Activated naive CD4-positive, alpha-beta T cell treated with anti-CD3 and anti-CD28 coated beads, Interleukin-2, amount 50 U/mL, for 72 hours (primary cell): ENCODE results near the gene RRAS2. TPM values are rescaled to one million over a fixed set of nuclear protein-coding genes. Genes with fewer than 3 reads are reported as not detected.
"Not testable (repeated sequence)": the region's sequence is repeated elsewhere in the genome, so short reads cannot be mapped to it uniquely, and the experiment has no call there.

ENCODE experiments used
- ATAC-seq, 2 donors: fragments of 150-1000 bp; cut with Tn5 transposase; 2 replicates each; pipeline ENCODE4 v1.10.0; 2021; ENCODE audit warnings: mild to moderate bottlenecking in 2 of 2, moderate library complexity in 2 of 2
- DNase-seq, 2 donors: peaks; one replicate each; pipeline ENCODE4 v3.0.0; 2021 to 2022; ENCODE audit warnings: low spot score in 2 of 2
- H3K27ac Mint-ChIP-seq, 2 donors: one replicate each; pipeline ENCODE4 v1.8.0; 2022; ENCODE audit warnings: mild to moderate bottlenecking in 2 of 2, mixed read lengths in 2 of 2
- H3K36me3 Mint-ChIP-seq, 2 donors: one replicate each; pipeline ENCODE4 v1.8.0; 2022; ENCODE audit warnings: mixed read lengths in 2 of 2
- H3K9me3 Mint-ChIP-seq, 2 donors: one replicate each; pipeline ENCODE4 v1.8.0; 2022; ENCODE audit warnings: mixed read lengths in 2 of 2
- total RNA-seq, 2 donors: library from RNA; stranded (reverse); gene quantifications; one replicate each; pipeline ENCODE4 v1.2.3, GENCODE V29; 2022

RRAS2 gene
- total RNA-seq, 2 donors from 2014 or later = 32.7 to 56.6 TPM

DNA sequence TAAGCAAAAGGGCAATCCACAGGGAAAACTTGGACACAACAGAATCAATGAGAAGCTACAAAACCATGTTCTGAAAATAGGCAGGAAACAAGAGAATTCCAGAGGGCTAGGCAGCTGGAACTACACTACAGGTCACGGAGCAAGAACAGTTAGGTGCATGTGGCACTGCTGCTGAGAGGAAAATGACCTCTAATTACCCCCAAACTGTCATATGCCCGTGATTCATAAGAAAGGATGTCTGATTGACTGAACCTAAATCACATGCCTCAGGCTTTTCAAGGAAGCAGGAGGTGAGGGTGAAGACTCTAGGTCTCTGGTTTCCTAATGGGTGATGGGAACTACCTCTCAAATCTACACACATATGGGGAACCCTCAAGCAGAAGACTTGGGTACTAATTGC, 17.9 kb upstream of the RRAS2 start:
- no peak for ATAC-seq

DNA sequence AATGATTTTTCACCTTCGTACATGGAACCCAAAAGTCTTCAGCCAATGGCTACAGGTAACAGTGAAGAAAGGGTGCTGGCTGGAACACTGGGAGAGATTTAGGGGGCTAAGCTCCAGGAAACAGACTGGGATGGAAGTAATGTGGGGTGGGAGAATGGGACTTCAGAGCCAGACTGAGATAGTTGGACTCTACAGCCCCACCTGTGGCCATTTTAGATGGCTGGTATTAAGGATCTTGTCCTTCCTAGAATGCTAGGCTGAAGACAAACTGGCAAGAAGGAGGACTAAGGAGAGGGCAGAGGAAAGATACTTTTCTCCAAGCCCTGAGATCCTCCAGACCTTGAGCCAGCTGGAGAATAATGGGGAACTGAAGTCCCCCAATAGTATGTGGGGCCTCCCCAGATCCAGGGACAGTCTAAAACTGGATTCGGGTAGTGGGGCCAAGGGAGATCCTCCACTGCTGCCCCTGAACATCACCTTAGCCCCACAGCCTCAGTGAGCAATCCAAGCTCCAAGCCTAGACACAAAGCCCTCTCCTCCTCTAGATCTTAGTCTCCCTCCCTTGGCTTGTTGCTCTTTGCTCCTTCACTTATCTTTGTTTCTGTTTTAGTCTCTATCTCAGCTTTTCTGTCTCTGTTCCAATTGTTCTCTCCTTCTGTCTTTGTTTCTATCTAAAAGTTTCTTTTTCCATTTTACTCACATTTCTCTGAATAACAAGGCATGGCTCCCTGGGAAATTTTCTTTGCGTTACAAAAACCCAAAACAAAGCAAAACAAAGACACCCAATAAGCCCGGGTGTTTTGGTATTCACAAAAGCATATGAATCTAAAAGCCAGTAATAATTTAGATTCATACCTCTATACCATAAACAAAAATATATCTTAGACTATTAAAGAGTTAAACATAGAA, 16.2 kb upstream of the RRAS2 start:
- Mint-ChIP-seq H3K9me3 (peaks cover 0 to 7% of the 10 kb centered on the region in 2 donors), H3K27ac (peak overlapping the region; percentile 17 to 91), H3K36me3 (no peaks in the 10 kb centered on the region)
- ATAC-seq (peak; percentile 66 to 89), DNase-seq (peak in 1 of 2 donors; percentile 25)

More for the DNA sequence above, 17.9 kb upstream of the RRAS2 start:
- Mint-ChIP-seq H3K27ac (no peak overlapping the region), H3K36me3 (no peaks in the 10 kb centered on the region), H3K9me3 (peaks cover 0 to 7% of the 10 kb centered on the region in 2 donors)
- no peak for DNase-seq

DNA sequence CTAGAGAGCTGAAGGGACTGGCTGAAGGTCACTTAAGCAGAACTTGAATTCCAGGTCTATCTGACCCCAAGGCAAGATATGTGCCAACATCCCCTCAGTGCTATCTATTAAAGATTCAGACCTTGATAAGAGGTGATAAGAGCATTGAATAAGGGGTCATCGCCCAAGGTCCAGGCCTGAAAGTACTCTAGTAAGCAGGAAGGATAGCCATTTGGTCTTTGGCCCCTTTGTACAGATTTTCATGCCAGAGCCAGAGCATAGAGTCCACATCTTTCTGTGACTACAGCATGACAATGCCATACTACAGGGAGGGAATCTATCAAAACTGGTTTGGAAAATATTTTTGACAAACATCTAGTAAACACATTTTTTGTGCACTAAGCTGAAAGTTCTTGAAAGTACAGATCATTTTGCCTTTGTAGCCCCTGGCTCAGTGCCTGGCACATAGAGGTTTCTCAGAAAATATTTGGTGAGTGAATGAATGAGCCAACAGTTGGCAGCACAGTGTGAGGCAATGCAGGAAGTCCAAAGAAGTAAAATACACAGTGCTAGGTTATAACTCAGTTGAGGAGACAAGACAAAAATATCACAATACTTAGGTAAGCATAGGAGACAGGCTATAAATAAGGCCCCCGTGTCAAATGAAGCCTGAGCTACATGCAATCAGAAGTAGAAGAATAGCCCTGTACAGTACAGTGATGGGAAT, 15.1 kb upstream of the RRAS2 start:
- Mint-ChIP-seq H3K9me3 (peaks cover 0 to 7% of the 10 kb centered on the region in 2 donors), H3K27ac (peak overlapping the region in 1 of 2 donors; percentile 17), H3K36me3 (no peaks in the 10 kb centered on the region)
- no peak for ATAC-seq
- DNase-seq = no peak

DNA sequence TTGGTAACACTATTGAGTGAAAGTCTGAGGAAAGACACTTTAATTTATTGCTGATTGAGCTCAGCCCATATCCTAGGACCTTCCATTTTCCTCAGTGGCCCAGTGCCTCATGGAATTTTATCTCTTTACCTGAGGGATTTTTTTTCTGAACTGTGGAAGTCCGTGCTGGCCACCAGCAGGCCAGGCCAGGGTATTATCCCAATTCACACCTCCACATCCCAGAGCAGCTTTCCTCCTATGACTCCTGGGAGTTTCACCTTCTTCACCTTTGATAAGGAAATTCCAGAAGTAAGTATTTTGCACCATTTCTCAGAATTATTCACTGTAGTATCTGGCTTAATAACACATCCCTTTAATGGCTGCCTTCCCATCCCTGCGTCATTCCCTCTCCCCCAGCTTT, 13.0 kb upstream of the RRAS2 start:
- Mint-ChIP-seq H3K27ac (no peak overlapping the region), H3K36me3 (no peaks in the 10 kb centered on the region), H3K9me3 (peaks cover 0 to 7% of the 10 kb centered on the region in 2 donors)
- DNase-seq (no peak), ATAC-seq (no peak)

DNA sequence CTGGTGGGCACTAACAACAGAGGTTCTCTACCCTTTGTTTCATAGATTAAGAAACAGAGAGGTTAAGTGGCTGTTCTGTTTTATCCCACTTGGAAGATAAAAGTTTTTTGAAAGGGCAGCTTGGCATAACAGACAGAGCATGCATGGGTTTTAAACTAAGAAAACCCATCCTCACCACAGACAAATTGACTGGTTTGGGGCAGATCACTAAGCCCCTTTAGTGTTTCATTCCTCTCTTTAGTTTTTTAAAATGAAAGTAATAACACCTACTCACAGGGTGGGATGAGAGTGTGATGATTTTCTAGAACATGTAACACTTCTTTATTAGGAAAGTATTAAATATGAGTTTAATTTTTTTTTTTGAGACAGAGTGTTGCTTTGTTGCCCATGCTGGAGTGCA, 12.3 kb upstream of the RRAS2 start:
- DNase-seq = no peak
- H3K9me3 Mint-ChIP-seq = peaks cover 0 to 7% of the 10 kb centered on the region in 2 donors
- H3K36me3 Mint-ChIP-seq = no peaks in the 10 kb centered on the region
- no peak overlapping the region for H3K27ac Mint-ChIP-seq
- ATAC-seq = peak in 1 of 2 donors; percentile 24

DNA sequence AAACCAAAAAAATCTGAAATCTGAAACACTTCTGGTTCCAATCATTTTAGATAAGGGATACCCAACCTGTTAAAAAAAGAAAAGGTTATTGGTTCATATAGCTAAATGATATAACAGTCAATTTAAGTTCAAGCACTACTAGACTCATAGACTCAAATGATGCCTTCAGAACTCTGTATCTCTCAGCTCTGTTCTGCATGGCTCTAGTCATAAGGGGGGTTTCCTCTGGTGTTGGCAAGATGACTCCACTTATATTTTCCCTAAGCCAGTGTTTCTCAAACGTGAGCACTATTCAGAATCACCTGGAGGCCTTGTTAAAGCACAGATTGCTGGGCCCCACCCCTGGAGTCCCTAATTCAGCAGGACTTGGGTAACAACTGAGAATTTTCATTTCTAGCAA, 11.5 kb upstream of the RRAS2 start:
- DNase-seq = no peak
- H3K36me3 Mint-ChIP-seq = no peaks in the 10 kb centered on the region
- peak; percentile 57 to 59 for ATAC-seq
- peaks cover 0 to 7% of the 10 kb centered on the region in 2 donors for H3K9me3 Mint-ChIP-seq
- H3K27ac Mint-ChIP-seq = no peak overlapping the region

DNA sequence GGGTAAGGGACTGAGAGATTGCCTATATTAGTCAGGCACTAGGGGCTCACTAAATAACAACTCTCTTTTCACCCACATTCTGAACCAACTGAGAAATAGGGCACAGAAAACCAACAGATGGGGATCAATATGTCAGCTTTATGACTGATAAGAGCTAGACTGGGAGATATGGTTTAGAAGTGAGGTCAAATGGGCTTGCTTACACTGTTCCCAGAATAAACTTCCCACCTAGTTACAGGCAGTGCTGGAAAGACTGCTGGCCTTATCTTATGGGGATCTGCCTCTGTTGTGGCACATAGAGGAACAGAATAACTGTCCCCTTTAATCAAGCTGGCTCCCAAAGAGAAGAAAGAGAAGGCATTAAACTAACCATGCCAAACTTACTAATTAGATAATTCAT, 10.6 kb upstream of the RRAS2 start:
- ATAC-seq = no peak
- Mint-ChIP-seq H3K27ac (peak overlapping the region in 1 of 2 donors; percentile 30), H3K9me3 (peaks cover 0 to 5% of the 10 kb centered on the region in 2 donors), H3K36me3 (no peaks in the 10 kb centered on the region)
- DNase-seq = no peak

DNA sequence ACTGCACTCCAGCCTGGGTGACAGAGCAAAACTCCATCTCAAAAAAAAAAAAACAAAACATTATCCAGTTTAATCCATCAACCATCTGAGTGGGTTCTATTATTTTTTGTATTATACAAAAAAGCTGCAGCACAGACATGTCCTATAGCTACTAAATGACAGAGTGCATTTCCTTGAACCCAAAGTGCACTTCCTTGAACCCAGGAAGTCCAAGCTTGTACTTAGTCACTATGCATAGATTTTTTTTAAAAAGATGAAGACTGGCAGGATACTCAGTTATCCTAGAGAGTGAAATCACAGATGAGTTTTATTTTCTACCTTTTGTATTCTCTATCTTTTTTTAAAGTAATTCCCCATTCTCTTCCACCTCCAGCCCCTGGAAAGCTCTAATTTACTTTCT, 8.0 kb upstream of the RRAS2 start:
- Mint-ChIP-seq H3K9me3 (no peaks in the 10 kb centered on the region), H3K27ac (no peak overlapping the region), H3K36me3 (no peaks in the 10 kb centered on the region)
- ATAC-seq (no peak), DNase-seq (no peak)

DNA sequence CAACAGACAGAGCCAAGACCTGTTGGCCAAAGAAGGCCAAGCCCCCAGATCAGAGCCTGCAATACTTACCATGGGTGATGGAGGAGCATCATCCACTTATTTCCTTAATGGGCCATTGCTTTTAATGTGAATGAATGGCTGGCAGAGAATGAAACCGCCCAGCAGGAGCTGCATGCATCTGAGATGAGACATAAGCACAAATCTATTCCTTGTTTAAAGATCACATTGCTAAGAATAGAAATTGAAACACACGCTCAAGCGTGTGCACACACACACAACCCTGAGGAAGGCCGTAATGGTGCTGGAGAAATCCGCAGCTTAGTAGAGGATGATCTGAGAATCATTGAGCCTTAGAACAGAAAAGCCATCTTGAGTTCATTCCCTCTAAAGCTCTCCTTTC, 5.3 kb upstream of the RRAS2 start:
- no peaks in the 10 kb centered on the region for H3K36me3 Mint-ChIP-seq

DNA sequence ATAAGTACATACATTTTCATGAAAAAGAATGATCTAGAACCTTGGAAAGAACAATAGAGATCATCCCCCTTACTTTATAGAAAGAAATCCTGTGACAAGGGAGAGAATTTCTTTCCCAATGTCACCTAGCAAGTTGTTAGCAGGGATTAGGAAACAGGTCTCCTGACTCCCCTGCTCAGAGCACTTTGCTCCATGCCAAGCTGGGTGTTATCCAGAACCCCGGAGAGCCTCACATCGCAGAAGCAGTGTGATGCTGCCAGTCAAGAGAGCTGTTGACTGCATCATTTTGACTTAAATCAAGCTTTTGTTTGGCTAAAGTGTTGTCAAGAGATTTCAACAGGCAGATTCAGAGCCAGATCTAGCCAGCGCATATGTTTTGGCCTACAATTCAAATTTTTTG, 3.6 kb upstream of the RRAS2 start:
- no peak for ATAC-seq

More for the DNA sequence above, 5.3 kb upstream of the RRAS2 start:
- H3K9me3 Mint-ChIP-seq = no peaks in the 10 kb centered on the region
- DNase-seq (no peak), ATAC-seq (no peak)
- H3K27ac Mint-ChIP-seq = no peak overlapping the region

DNA sequence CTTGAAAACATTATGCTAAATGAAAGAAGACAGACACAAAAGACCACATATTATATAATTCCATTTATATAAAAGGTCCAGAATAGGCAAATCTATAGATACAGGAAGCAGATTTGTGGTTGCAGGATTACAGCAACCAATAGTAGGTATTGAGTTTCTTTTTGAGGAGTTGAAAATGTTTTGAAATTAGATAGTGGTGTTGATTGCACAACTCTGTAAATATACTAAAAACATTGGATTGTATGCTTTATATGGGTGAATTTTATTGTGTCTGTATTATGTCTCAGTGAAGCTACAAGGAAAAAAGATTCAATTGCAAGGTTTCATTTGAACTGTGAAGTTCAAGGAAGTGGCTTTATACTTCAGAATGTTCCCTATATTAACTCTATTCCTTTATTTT, 3.0 kb upstream of the RRAS2 start:
- H3K27ac Mint-ChIP-seq = no peak overlapping the region
- H3K36me3 Mint-ChIP-seq = peaks cover 10 to 12% of the 10 kb centered on the region in 2 donors
- no peak for DNase-seq
- no peaks in the 10 kb centered on the region for H3K9me3 Mint-ChIP-seq
- no peak for ATAC-seq

More for the DNA sequence above, 3.6 kb upstream of the RRAS2 start:
- DNase-seq = no peak
- H3K36me3 Mint-ChIP-seq = peaks cover 6% of the 10 kb centered on the region in 2 donors
- no peaks in the 10 kb centered on the region for H3K9me3 Mint-ChIP-seq
- no peak overlapping the region for H3K27ac Mint-ChIP-seq

DNA sequence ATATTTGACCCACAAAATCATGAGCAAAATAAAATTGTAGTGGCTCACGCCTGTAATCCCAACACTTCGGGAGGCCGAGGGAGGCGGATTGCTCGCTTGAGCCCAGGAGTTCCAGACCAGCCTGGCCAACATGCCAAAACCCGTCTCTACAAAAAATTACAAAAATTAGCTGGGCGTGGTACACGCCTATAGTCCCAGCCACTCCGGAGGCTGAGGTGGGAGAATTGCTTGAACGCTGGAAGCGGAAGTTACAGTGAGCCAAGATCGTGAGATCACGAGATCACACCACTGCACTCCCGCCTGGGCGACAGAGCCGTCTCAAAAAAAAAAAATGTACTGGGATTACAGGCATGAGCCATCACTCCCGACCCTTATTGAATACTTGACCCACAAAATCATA, 2.0 kb upstream of the RRAS2 start:
- DNase-seq (no peak), ATAC-seq (no peak)
- Mint-ChIP-seq H3K27ac (no peak overlapping the region), H3K36me3 (peaks cover 10 to 17% of the 10 kb centered on the region in 2 donors), H3K9me3 (no peaks in the 10 kb centered on the region)

DNA sequence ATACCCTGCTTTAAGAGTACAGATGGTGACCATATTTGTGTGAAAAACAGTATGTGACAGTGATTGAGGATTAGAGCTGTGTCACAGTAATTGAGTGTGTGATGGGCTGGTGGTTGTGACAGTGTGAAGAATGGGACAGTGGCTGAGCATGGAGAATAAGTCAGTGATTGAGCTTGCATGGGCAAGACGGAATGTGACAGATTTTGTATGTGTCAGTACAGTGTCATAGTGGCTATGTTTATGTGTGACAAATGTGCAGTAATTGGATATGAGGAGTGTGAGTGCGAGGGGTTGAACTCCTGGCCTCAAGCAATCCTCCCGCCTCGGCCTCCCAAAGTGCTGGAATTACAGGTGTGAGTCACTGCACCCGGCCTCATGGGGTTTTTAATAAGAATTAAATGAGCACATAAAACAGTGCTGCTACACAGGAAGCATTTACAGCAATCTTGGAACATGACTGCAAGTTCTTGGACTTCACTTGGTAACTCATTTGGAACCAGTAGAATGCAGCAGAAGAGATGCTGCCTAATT, 583 bp upstream of the RRAS2 start:
- H3K27ac Mint-ChIP-seq = peak overlapping the region in 1 of 2 donors; percentile 4
- ATAC-seq (no peak), DNase-seq (no peak)
- H3K9me3 Mint-ChIP-seq = no peaks in the 10 kb centered on the region
- H3K36me3 Mint-ChIP-seq = peaks cover 10 to 17% of the 10 kb centered on the region in 2 donors

DNA sequence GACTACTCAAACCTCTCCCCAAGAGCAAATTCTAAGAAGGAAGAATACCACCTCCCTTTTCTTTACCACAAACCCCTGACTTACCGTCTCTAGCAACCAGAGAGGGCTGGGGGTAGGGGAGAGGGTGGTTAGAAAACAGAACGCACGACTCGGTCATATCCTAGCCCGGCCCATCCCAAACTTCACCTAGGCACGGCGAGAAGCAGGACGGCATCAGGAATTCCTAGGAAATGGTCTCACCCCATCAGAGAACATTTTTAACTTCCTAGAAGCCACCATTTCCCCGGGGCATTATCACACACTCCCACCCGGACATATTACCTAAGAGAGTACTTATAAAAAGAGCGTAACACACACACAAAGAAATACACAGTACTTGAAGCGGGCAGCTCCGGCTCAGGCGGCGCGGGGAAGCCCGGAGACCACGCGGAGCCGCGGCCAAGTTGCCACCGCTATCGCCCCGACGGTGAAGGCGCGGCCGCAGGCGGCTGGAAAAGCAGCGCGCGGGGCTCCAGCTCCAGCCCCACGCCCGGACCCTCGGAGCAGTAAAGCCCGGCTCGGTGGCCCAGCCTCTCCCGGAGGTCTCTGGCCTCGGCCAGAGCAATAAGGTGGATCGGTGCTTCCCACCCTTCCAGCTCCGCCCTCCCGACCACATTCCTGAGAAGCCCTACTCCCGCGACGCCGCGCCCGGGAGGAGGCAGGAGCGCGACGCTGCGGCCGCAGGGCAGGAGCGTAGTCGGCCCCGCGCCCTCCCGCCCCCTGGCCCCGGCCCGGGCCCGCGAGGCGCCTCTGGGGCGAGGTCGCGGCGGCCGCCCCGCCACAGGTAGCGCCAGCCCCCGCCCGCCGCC, 878 bp downstream of the RRAS2 start:
- ATAC-seq = peak; percentile 63 to 64
- H3K36me3 Mint-ChIP-seq = peaks cover 10 to 17% of the 10 kb centered on the region in 2 donors
- peak overlapping the region; percentile 96 to 99 for H3K27ac Mint-ChIP-seq
- no peaks in the 10 kb centered on the region for H3K9me3 Mint-ChIP-seq
- DNase-seq = peak in 1 of 2 donors; percentile 44

DNA sequence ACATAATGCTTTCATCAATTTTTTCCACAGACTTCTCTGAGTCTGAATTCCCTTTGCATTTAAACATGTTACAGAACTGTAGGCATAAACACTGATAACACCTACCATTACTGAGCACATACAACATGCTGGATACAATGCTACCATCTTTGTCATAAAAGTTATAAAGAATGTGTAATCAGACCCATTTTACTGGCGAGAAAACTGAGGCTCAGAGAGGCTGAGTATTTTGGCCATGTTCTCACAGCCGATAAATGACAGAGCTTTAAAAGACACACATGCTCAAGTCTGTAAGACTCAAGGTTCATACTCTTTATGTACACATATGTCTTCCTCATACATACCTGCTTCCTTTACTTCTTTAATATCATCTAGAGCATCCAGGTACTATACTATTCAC, 2.6 kb downstream of the RRAS2 start:
- H3K9me3 Mint-ChIP-seq = no peaks in the 10 kb centered on the region
- no peak overlapping the region for H3K27ac Mint-ChIP-seq
- peaks cover 10 to 17% of the 10 kb centered on the region in 2 donors for H3K36me3 Mint-ChIP-seq
- no peak for DNase-seq
- ATAC-seq = no peak

DNA sequence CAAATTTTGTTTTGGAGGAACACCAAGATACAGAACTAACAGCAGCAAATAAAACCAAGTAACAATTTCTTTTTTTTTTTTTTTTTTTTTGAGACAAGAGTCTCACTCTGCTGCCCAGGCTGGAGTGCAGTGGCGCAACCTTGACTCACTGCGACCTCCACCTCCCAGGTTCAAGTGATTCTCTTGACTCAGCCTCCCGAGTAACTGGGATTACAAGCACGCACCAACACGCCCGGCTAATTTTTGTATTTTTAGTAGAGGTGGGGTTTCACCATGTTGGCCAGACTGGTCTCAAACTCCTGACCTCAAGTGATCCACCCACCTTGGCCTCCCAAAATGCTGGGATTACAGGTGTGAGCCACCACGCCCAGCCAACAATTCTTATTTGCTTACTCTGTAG, 4.4 kb downstream of the RRAS2 start:
- H3K27ac Mint-ChIP-seq, H3K9me3 Mint-ChIP-seq, ATAC-seq: not testable (repeated sequence)

More for the DNA sequence above, 4.4 kb downstream of the RRAS2 start:
- DNase-seq = not testable (repeated sequence)
- H3K36me3 Mint-ChIP-seq = peaks cover 17 to 28% of the 10 kb centered on the region in 2 donors
